Endodermal cell (in vitro differentiated cells): ENCODE data around the gene CIAO1. TPM values are rescaled to one million over a fixed set of nuclear protein-coding genes. Genes with fewer than 3 reads are reported as not detected.

Experiments used
- DNase-seq: peaks from one replicate; pipeline ENCODE4 v3.0.0-alpha.2; 2017
- H3K27ac ChIP-seq: 2 replicates; pipeline ENCODE4 v1.5.1; 2013; ENCODE audit warnings: mild to moderate bottlenecking, low read depth, low read length, moderate library complexity
- H3K27me3 ChIP-seq: 2 replicates; pipeline ENCODE4 v1.6.1; 2013; ENCODE audit warnings: mild to moderate bottlenecking, low read length, moderate library complexity; ENCODE audit not compliant: insufficient read depth, control insufficient read depth, poor library complexity, severe bottlenecking
- H3K36me3 ChIP-seq: 2 replicates; pipeline ENCODE4 v1.7.0; 2013; ENCODE audit warnings: mild to moderate bottlenecking, low read length, moderate library complexity; ENCODE audit not compliant: control insufficient read depth, insufficient read depth
- H3K4me1 ChIP-seq: one replicate; pipeline ENCODE4 v1.7.0; 2013; ENCODE audit warnings: low read length; ENCODE audit not compliant: control insufficient read depth, insufficient read depth
- H3K4me3 ChIP-seq: 2 replicates; pipeline ENCODE4 v1.5.1; 2013; ENCODE audit warnings: mild to moderate bottlenecking, low read length, moderate library complexity
- H3K9ac ChIP-seq: 2 replicates; pipeline ENCODE4 v1.6.1; 2013; ENCODE audit warnings: mild to moderate bottlenecking, low read length, moderate library complexity; ENCODE audit not compliant: poor library complexity, severe bottlenecking; ENCODE audit errors: extremely low read depth
- H3K9me3 ChIP-seq: 2 replicates; pipeline ENCODE4 v1.6.1; 2013; ENCODE audit warnings: mild to moderate bottlenecking, low read length, moderate library complexity; ENCODE audit not compliant: control insufficient read depth
- H3K27ac Mint-ChIP-seq: 2 replicates; pipeline ENCODE4 v1.8.0; 2020; ENCODE audit warnings: mixed read lengths
- H3K27me3 Mint-ChIP-seq: 2 replicates; pipeline ENCODE4 v1.8.0; 2021; ENCODE audit warnings: mild to moderate bottlenecking, mixed read lengths; ENCODE audit not compliant: insufficient read depth
- H3K36me3 Mint-ChIP-seq: 2 replicates; pipeline ENCODE4 v1.8.0; 2020; ENCODE audit warnings: low read depth, mixed read lengths
- H3K4me1 Mint-ChIP-seq: 2 replicates; pipeline ENCODE4 v1.8.0; 2020; ENCODE audit warnings: mixed read lengths
- H3K4me3 Mint-ChIP-seq: 2 replicates; pipeline ENCODE4 v1.8.0; 2020; ENCODE audit warnings: mild to moderate bottlenecking, moderate library complexity, mixed read lengths
- H3K9me3 Mint-ChIP-seq: 2 replicates; pipeline ENCODE4 v1.8.0; 2020; ENCODE audit warnings: mild to moderate bottlenecking, mixed read lengths
- CTCF ChIP-seq: fragments of 200-600 bp; sonication (generic); conservative IDR thresholded peaks from 2 replicates; pipeline ENCODE4 v1.5.0; 2021; ENCODE audit warnings: antibody characterized with exemption, mild to moderate bottlenecking
- WGBS, 2 experiments: methylation state at CpG; one replicate each; pipeline versions ENCODE4 v1.1.5 to v1.1.7; 2013; ENCODE audit warnings: missing lambda C conversion rate in 2 of 2, mixed read lengths in 1 of 2; ENCODE audit not compliant: insufficient coverage in 1 of 2, insufficient read length in 1 of 2; 5-methylcytosine and 5-hydroxymethylcytosine counted together
- total RNA-seq, 2 donors: library from RNA; stranded (reverse); fragmentation: NEBNext Ultra II Directional in 1 of 2; extraction: Animal tissue kit (Norgen Biotek cat#: 25700) in 1 of 2; gene quantifications; 2 replicates in 1 of 2; 3 replicates in 1 of 2; pipeline ENCODE4 v1.2.1, GENCODE V29; 2021

The CIAO1 gene
- total RNA-seq, 2 donors from 2014 or later = 65.4 to 66.2 TPM

- peaks cover 11% of the 10 kb centered on the region for H3K27me3 Mint-ChIP-seq
- no peaks in the 10 kb centered on the region for H3K9me3 Mint-ChIP-seq
- TF ChIP-seq CTCF = no peak
- peak within 1 kb of the TSS; percentile 99 for H3K4me3 Mint-ChIP-seq
- peak within 1 kb of the TSS; percentile 99 for H3K27ac Mint-ChIP-seq
- peaks cover 15% of the 10 kb centered on the region for H3K4me1 Mint-ChIP-seq
- WGBS, 2 experiments = 0 to 1% methylated on average over 17 to 60 of the region's 61 CpGs
- H3K4me3 ChIP-seq = peak within 1 kb of the TSS; percentile 93
- H3K36me3 ChIP-seq = peaks cover 40% of the 10 kb centered on the region
- H3K4me1 ChIP-seq = peaks cover 6% of the 10 kb centered on the region
- H3K9ac ChIP-seq = peak within 1 kb of the TSS; percentile 76
- no peaks in the 10 kb centered on the region for H3K27me3 ChIP-seq
- DNase-seq = peak; percentile 94
- no peaks in the 10 kb centered on the region for H3K9me3 ChIP-seq
- H3K36me3 Mint-ChIP-seq = peaks cover 41% of the 10 kb centered on the region
- H3K27ac ChIP-seq = no peak within 1 kb of the TSS
Measured at GRCh38 chr2:96305091-96305978, 39.3 kb downstream of the CIAO1 start, which contains the start of gene SNRNP200. Gene SNRNP200, minus strand, starts transcription at chr2:96305546. Its CDS starts 109 bp downstream, at chr2:96305437.

DNA sequence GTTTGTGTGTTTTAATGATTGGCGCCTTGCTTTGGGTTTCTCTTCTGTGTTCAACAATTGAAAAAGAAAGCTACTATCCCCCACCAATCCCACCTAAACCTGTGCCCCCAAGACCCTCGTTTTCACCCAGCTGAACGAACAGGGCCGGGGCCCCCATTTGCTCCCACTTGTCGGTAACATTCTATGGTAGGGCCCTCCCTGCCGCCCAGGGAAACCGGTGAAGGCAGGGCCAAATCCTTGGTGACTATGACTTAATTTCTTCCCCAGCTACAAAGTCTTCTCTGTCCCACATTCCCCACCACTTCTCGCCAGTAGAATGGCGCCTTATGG lies 39.9 kb downstream of the CIAO1 start:
- 20 to 21% methylated on average over 1 to 9 of the region's 9 CpGs for WGBS, 2 experiments
- no peak for DNase-seq
- H3K4me1 Mint-ChIP-seq = peaks cover 15% of the 10 kb centered on the region
- Histone ChIP-seq H3K9me3 (no peaks in the 10 kb centered on the region), H3K4me3 (peak overlapping the region; percentile 93), H3K27me3 (no peaks in the 10 kb centered on the region), H3K9ac (peak overlapping the region; percentile 76), H3K27ac (no peak overlapping the region), H3K36me3 (peaks cover 37% of the 10 kb centered on the region), H3K4me1 (peaks cover 6% of the 10 kb centered on the region)
- H3K4me3 Mint-ChIP-seq = peak overlapping the region; percentile 99
- TF ChIP-seq CTCF = no peak
- H3K36me3 Mint-ChIP-seq = peaks cover 38% of the 10 kb centered on the region
- no peaks in the 10 kb centered on the region for H3K9me3 Mint-ChIP-seq
- peaks cover 11% of the 10 kb centered on the region for H3K27me3 Mint-ChIP-seq
- H3K27ac Mint-ChIP-seq = peak overlapping the region; percentile 99

- DNase-seq = no peak
- H3K9me3 Mint-ChIP-seq = no peaks in the 10 kb centered on the region
- H3K4me3 Mint-ChIP-seq = peak overlapping the region; percentile 99
- peak overlapping the region; percentile 99 for H3K27ac Mint-ChIP-seq
- no peaks in the 10 kb centered on the region for H3K27me3 ChIP-seq
- H3K9ac ChIP-seq = no peak overlapping the region
- TF ChIP-seq CTCF = no peak
- peaks cover 11% of the 10 kb centered on the region for H3K27me3 Mint-ChIP-seq
- H3K9me3 ChIP-seq = no peaks in the 10 kb centered on the region
- no peak overlapping the region for H3K27ac ChIP-seq
- peak overlapping the region; percentile 93 for H3K4me3 ChIP-seq
- 91 to 100% methylated on average over 2 to 3 of the region's 3 CpGs for WGBS, 2 experiments
- H3K36me3 ChIP-seq = peaks cover 32% of the 10 kb centered on the region
- peaks cover 6% of the 10 kb centered on the region for H3K4me1 ChIP-seq
- peaks cover 15% of the 10 kb centered on the region for H3K4me1 Mint-ChIP-seq
- peaks cover 34% of the 10 kb centered on the region for H3K36me3 Mint-ChIP-seq
Measured at GRCh38 chr2:96306370-96306769, 40.3 kb downstream of the CIAO1 start.
